ENCODE measurements around the gene CTIF. TPM values are rescaled to one million over a fixed set of nuclear protein-coding genes. Genes with fewer than 3 reads are reported as not detected.
A peak's percentile ranks its signal among the peaks of the same experiment; 100 is the strongest.

The CTIF gene
- total RNA-seq, 4 donors from 2014 or later: 29.0 to 61.5 (median 37.7) TPM

- H3K4me3 ChIP-seq: no peak overlapping the region
- H3K27ac ChIP-seq: no peak overlapping the region
- H3K36me3 ChIP-seq: peaks cover 4% of the 10 kb centered on the region
- no peak for DNase-seq (ENCODE audit: low spot score in 2 of 2)
- 64% methylated on average over 7 of the region's 7 CpGs for WGBS
- peaks cover 7% of the 10 kb centered on the region for H3K4me1 ChIP-seq
- no peaks in the 10 kb centered on the region for H3K9me3 ChIP-seq
- H3K27me3 ChIP-seq: no peaks in the 10 kb centered on the region
- TF ChIP-seq POLR2A (IDR thresholded peaks at IDR 0.05): no peak
- no peak for TF ChIP-seq CTCF (IDR thresholded peaks at IDR 0.05)
- no peak for TF ChIP-seq POLR2AphosphoS5 (IDR thresholded peaks at IDR 0.05)
- no peak for TF ChIP-seq EP300 (IDR thresholded peaks at IDR 0.05)
Observed at GRCh38 chr18:48623468-48624235, 84.8 kb downstream of the CTIF start.

- no peaks in the 10 kb centered on the region for H3K9me3 ChIP-seq
- H3K27me3 ChIP-seq: no peaks in the 10 kb centered on the region
- no peak for TF ChIP-seq POLR2AphosphoS5 (IDR thresholded peaks at IDR 0.05)
- no peak for TF ChIP-seq CTCF (IDR thresholded peaks at IDR 0.05)
- TF ChIP-seq EP300 (IDR thresholded peaks at IDR 0.05): no peak
- no peak for TF ChIP-seq POLR2A (IDR thresholded peaks at IDR 0.05)
- no peak overlapping the region for H3K4me3 ChIP-seq
- peaks cover 7% of the 10 kb centered on the region for H3K4me1 ChIP-seq
- DNase-seq (ENCODE audit: low spot score in 2 of 2): no peak
- no peak overlapping the region for H3K27ac ChIP-seq
- peaks cover 8% of the 10 kb centered on the region for H3K36me3 ChIP-seq
- 88% methylated on average over 4 of the region's 4 CpGs for WGBS
Observed at GRCh38 chr18:48624856-48625255, 86.0 kb downstream of the CTIF start.

- H3K27me3 ChIP-seq: no peaks in the 10 kb centered on the region
- H3K4me1 ChIP-seq: peaks cover 7% of the 10 kb centered on the region
- no peaks in the 10 kb centered on the region for H3K9me3 ChIP-seq
- TF ChIP-seq POLR2A (IDR thresholded peaks at IDR 0.05) (no peak), CTCF (IDR thresholded peaks at IDR 0.05) (no peak), EP300 (IDR thresholded peaks at IDR 0.05) (no peak), POLR2AphosphoS5 (IDR thresholded peaks at IDR 0.05) (no peak)
- peaks cover 4% of the 10 kb centered on the region for H3K36me3 ChIP-seq
- WGBS: 85% methylated on average over 3 of the region's 3 CpGs
- no peak overlapping the region for H3K4me3 ChIP-seq
- no peak overlapping the region for H3K27ac ChIP-seq
- peak in 1 of 2 donors; percentile 5 for DNase-seq (ENCODE audit: low spot score in 2 of 2)
Observed at GRCh38 chr18:48627216-48627615, 88.4 kb downstream of the CTIF start.

- Histone ChIP-seq H3K4me3 (no peak overlapping the region), H3K36me3 (peaks cover 4% of the 10 kb centered on the region), H3K27ac (no peak overlapping the region), H3K4me1 (no peaks in the 10 kb centered on the region), H3K9me3 (no peaks in the 10 kb centered on the region), H3K27me3 (no peaks in the 10 kb centered on the region)
- 44% methylated on average over 7 of the region's 7 CpGs for WGBS
- DNase-seq (ENCODE audit: low spot score in 2 of 2): no peak
- TF ChIP-seq POLR2AphosphoS5 (IDR thresholded peaks at IDR 0.05) (no peak), EP300 (IDR thresholded peaks at IDR 0.05) (no peak), POLR2A (IDR thresholded peaks at IDR 0.05) (no peak), CTCF (IDR thresholded peaks at IDR 0.05) (no peak)
Observed at GRCh38 chr18:48629730-48630324, 91.0 kb downstream of the CTIF start.

- Histone ChIP-seq H3K27me3 (no peaks in the 10 kb centered on the region), H3K27ac (no peak overlapping the region), H3K4me3 (no peak overlapping the region), H3K36me3 (peaks cover 5% of the 10 kb centered on the region), H3K9me3 (no peaks in the 10 kb centered on the region), H3K4me1 (no peaks in the 10 kb centered on the region)
- no peak for TF ChIP-seq POLR2AphosphoS5 (IDR thresholded peaks at IDR 0.05)
- TF ChIP-seq POLR2A (IDR thresholded peaks at IDR 0.05): no peak
- TF ChIP-seq CTCF (IDR thresholded peaks at IDR 0.05): no peak
- TF ChIP-seq EP300 (IDR thresholded peaks at IDR 0.05): no peak
- peak in 1 of 2 donors; percentile 11 for DNase-seq (ENCODE audit: low spot score in 2 of 2)
- WGBS: 98% methylated on average over 6 of the region's 6 CpGs
Observed at GRCh38 chr18:48631851-48632250, 93.0 kb downstream of the CTIF start.
